Ascending aorta (tissue), 2 donors: Measurements from ENCODE around the gene RBBP8NL. TPM values are rescaled to one million over a fixed set of nuclear protein-coding genes. Genes with fewer than 3 reads are reported as not detected.

Experiments
- DNase-seq, 2 donors: peaks; one replicate each; pipeline ENCODE4 v3.0.0-alpha.2; 2019; ENCODE audit warnings: low spot score in 2 of 2
- H3K27ac ChIP-seq, 2 donors: fragments of 200-600 bp; sonication (generic); one replicate each; pipeline ENCODE4 v1.5.1; 2016 to 2017; ENCODE audit warnings: mild to moderate bottlenecking in 1 of 2
- H3K27me3 ChIP-seq: fragments of 200-600 bp; sonication (generic); one replicate; pipeline ENCODE4 v1.5.1; 2017
- H3K36me3 ChIP-seq, 2 donors: fragments of 200-600 bp; sonication (generic); one replicate each; pipeline ENCODE4 v1.5.1; 2016
- H3K4me1 ChIP-seq, 2 donors: fragments of 200-600 bp; sonication (generic); one replicate each; pipeline ENCODE4 v1.5.1; 2016 to 2017; ENCODE audit warnings: mild to moderate bottlenecking in 1 of 2
- H3K4me3 ChIP-seq, 2 donors: fragments of 200-600 bp; sonication (generic); one replicate each; pipeline ENCODE4 v1.5.1; 2016 to 2017; ENCODE audit warnings: mild to moderate bottlenecking in 1 of 2
- H3K9me3 ChIP-seq, 2 donors: fragments of 200-600 bp; sonication (generic); one replicate each; pipeline ENCODE4 v1.5.1; 2016
- CTCF ChIP-seq, 3 experiments: fragments of 200-600 bp in 2 of 3; fragments of 450-650 bp in 1 of 3; sonication (generic) in 2 of 3; IDR thresholded peaks; one replicate each; pipeline ENCODE4 v1.5.1; 2016 to 2019; ENCODE audit warnings: antibody characterized with exemption in 3 of 3, mild to moderate bottlenecking in 1 of 3, moderate library complexity in 1 of 3
- intact Hi-C: fragments of 100-400 bp; cut with DNase I; formaldehyde crosslinking; loops from one replicate; pipeline ENCODE4 v1.15.1; 2023
- total RNA-seq: library from RNA; depleted of rRNA; stranded (reverse); fragments of >200 nt; gene quantifications from one replicate; pipeline ENCODE4 v1.1.0, GENCODE V29; 2016

Gene RBBP8NL
- total RNA-seq, 1 donor from 2014 or later, result not detected

GRCh38 chr20:62400541-62400940, 26.8 kb downstream of the RBBP8NL start:
- H3K27ac ChIP-seq, result no peak overlapping the region
- no peaks in the 10 kb centered on the region for H3K27me3 ChIP-seq
- H3K4me3 ChIP-seq, result no peak overlapping the region
- peaks cover 3 to 5% of the 10 kb centered on the region in 2 donors for H3K36me3 ChIP-seq
- intact Hi-C loops, result loop anchor here (10.0 kb wide), 1 partner anchor 336 kb away; the partner anchor contains the start of gene TAF4
- H3K4me1 ChIP-seq, result peaks cover under 1 to 4% of the 10 kb centered on the region in 2 donors
- DNase-seq, result no peak
- H3K9me3 ChIP-seq, result no peaks in the 10 kb centered on the region
- no peak for TF ChIP-seq CTCF (IDR thresholded peaks at IDR 0.05)

GRCh38 chr20:62400021-62400420, 27.3 kb downstream of the RBBP8NL start:
- Histone ChIP-seq H3K9me3 (no peaks in the 10 kb centered on the region), H3K36me3 (peaks cover 3 to 9% of the 10 kb centered on the region in 2 donors)
- intact Hi-C loops, result loop anchor here (10.0 kb wide), 1 partner anchor 335 kb away; the partner anchor contains the start of gene TAF4

GRCh38 chr20:62398120-62398821, 29.1 kb downstream of the RBBP8NL start:
- TF ChIP-seq CTCF (IDR thresholded peaks at IDR 0.05), result no peak
- H3K4me3 ChIP-seq, result no peak overlapping the region
- intact Hi-C loops, result no loop called here
- H3K4me1 ChIP-seq, result no peaks in the 10 kb centered on the region
- no peak overlapping the region for H3K27ac ChIP-seq
- DNase-seq, result no peak
- H3K36me3 ChIP-seq, result peaks cover 8 to 27% of the 10 kb centered on the region in 2 donors
- no peaks in the 10 kb centered on the region for H3K9me3 ChIP-seq
- H3K27me3 ChIP-seq, result no peaks in the 10 kb centered on the region

More at GRCh38 chr20:62400021-62400420, 27.3 kb downstream of the RBBP8NL start:
- no peak overlapping the region for H3K27ac ChIP-seq
- TF ChIP-seq CTCF (IDR thresholded peaks at IDR 0.05), result no peak
- H3K4me1 ChIP-seq, result no peaks in the 10 kb centered on the region
- no peaks in the 10 kb centered on the region for H3K27me3 ChIP-seq
- no peak for DNase-seq
- no peak overlapping the region for H3K4me3 ChIP-seq

GRCh38 chr20:62396367-62397239, 30.7 kb downstream of the RBBP8NL start:
- H3K4me3 ChIP-seq, result no peak overlapping the region
- intact Hi-C loops, result no loop called here
- H3K27me3 ChIP-seq, result no peaks in the 10 kb centered on the region
- no peak for DNase-seq
- no peaks in the 10 kb centered on the region for H3K9me3 ChIP-seq
- TF ChIP-seq CTCF (IDR thresholded peaks at IDR 0.05), result no peak
- peaks cover 18 to 40% of the 10 kb centered on the region in 2 donors for H3K36me3 ChIP-seq
- no peaks in the 10 kb centered on the region for H3K4me1 ChIP-seq
- H3K27ac ChIP-seq, result no peak overlapping the region

GRCh38 chr20:62395311-62396242, 31.8 kb downstream of the RBBP8NL start:
- intact Hi-C loops, result no loop called here
- no peaks in the 10 kb centered on the region for H3K9me3 ChIP-seq
- TF ChIP-seq CTCF (IDR thresholded peaks at IDR 0.05), result no peak

More at GRCh38 chr20:62395311-62396242, 31.8 kb downstream of the RBBP8NL start:
- Histone ChIP-seq H3K27me3 (no peaks in the 10 kb centered on the region), H3K4me3 (no peak overlapping the region), H3K36me3 (peaks cover 25 to 46% of the 10 kb centered on the region in 2 donors), H3K27ac (no peak overlapping the region), H3K4me1 (no peaks in the 10 kb centered on the region)
- no peak for DNase-seq
